ENCODE measurements around the gene RPL4. TPM values are rescaled to one million over a fixed set of nuclear protein-coding genes. Genes with fewer than 3 reads are reported as not detected.

Gene RPL4
- total and polyA plus RNA-seq, 2 donors (not counting 1 experiment from before 2014, with no cell fraction given): 2,546 to 2,691 TPM

GRCh38 chr15:66482539-66482938 lies 22.1 kb downstream of the RPL4 start:
- DNase-seq (no peak), ATAC-seq (ENCODE audit: low read depth) (no peak)
- CTCF ChIA-PET: no interaction called here
- Histone ChIP-seq H3K79me2 (ENCODE audit: control insufficient read depth, insufficient read depth, low read length) (no peaks in the 10 kb centered on the region), H4K20me1 (ENCODE audit: control insufficient read depth, insufficient read depth, low read length, poor library complexity, severe bottlenecking) (no peaks in the 10 kb centered on the region), H3K4me3 (ENCODE audit: control extremely low read depth in 1 of 5, extremely low read depth in 1 of 5, insufficient read depth in 1 of 5, low read depth in 2 of 5, low read length in 4 of 5) (no peak overlapping the region), H3K4me1 (ENCODE audit: control insufficient read depth in 2 of 2, insufficient read depth in 2 of 2, low read length in 2 of 2) (no peaks in the 10 kb centered on the region), H3K27me3 (replicated peaks in 1 of 4; ENCODE audit: control extremely low read depth in 1 of 4, control insufficient read depth in 3 of 4, insufficient read depth in 4 of 4, low read length in 3 of 4) (no peaks in the 10 kb centered on the region), H3K36me3 (replicated peaks in 1 of 2; ENCODE audit: control extremely low read depth in 1 of 2, control insufficient read depth in 1 of 2, extremely low read depth in 1 of 2, insufficient read depth in 2 of 2, low read length in 1 of 2) (peaks cover 5 to 48% of the 10 kb centered on the region in 2 experiments), H3K4me2 (replicated peaks; ENCODE audit: low read depth, low read length, poor library complexity, severe bottlenecking) (no peak overlapping the region), H2AFZ (ENCODE audit: insufficient read depth, low read depth, low read length, poor library complexity, severe bottlenecking) (no peak overlapping the region), H3K27ac (ENCODE audit: low read length in 2 of 2) (no peak overlapping the region), H3K9ac (ENCODE audit: low read length) (no peak overlapping the region), H3K9me3 (ENCODE audit: control extremely low read depth in 1 of 3, control insufficient read depth in 2 of 3, insufficient read depth in 1 of 3, low read length in 2 of 3) (no peaks in the 10 kb centered on the region)
- H3K4me1 Mint-ChIP-seq: no peaks in the 10 kb centered on the region
- intact Hi-C loops (cut with micrococcal nuclease): no loop called here
- 94% methylated on average over 4 of the region's 9 CpGs for WGBS (ENCODE audit: insufficient coverage)
- TF ChIP-seq CTCF (IDR thresholded peaks at IDR 0.05) (no peak), EZH2 (IDR thresholded peaks at IDR 0.05; ENCODE audit: borderline replicate concordance, insufficient read depth, low read depth, low read length, poor library complexity, severe bottlenecking) (no peak)
- H3K9me3 Mint-ChIP-seq (ENCODE audit: insufficient read depth): no peaks in the 10 kb centered on the region
- peak overlapping the region; percentile 4 for H3K27ac Mint-ChIP-seq
- no peaks in the 10 kb centered on the region for H3K27me3 Mint-ChIP-seq
- H3K4me3 Mint-ChIP-seq: no peak overlapping the region
- POLR2A ChIA-PET: no interaction called here

GRCh38 chr15:66481107-66481856 lies 23.4 kb downstream of the RPL4 start:
- no peak overlapping the region for H3K27ac Mint-ChIP-seq
- H3K79me2 ChIP-seq (ENCODE audit: control insufficient read depth, insufficient read depth, low read length): no peaks in the 10 kb centered on the region
- ATAC-seq (ENCODE audit: low read depth) (no peak), DNase-seq (no peak)
- ChIA-PET POLR2A (no interaction called here), CTCF (interaction anchor here (1.0 kb wide), 1 partner anchor 17 kb away, joined by 3 read pairs; the partner anchor contains the start of gene SNAPC5)
- TF ChIP-seq EZH2 (IDR thresholded peaks at IDR 0.05; ENCODE audit: borderline replicate concordance, insufficient read depth, low read depth, low read length, poor library complexity, severe bottlenecking) (no peak), CTCF (IDR thresholded peaks at IDR 0.05) (no peak)
- H3K4me3 ChIP-seq (ENCODE audit: control extremely low read depth in 1 of 5, extremely low read depth in 1 of 5, insufficient read depth in 1 of 5, low read depth in 2 of 5, low read length in 4 of 5): no peak overlapping the region
- H3K4me2 ChIP-seq (replicated peaks; ENCODE audit: low read depth, low read length, poor library complexity, severe bottlenecking): no peak overlapping the region
- peaks cover 0 to 36% of the 10 kb centered on the region in 2 experiments for H3K36me3 ChIP-seq (replicated peaks in 1 of 2; ENCODE audit: control extremely low read depth in 1 of 2, control insufficient read depth in 1 of 2, extremely low read depth in 1 of 2, insufficient read depth in 2 of 2, low read length in 1 of 2)
- no peaks in the 10 kb centered on the region for H3K27me3 Mint-ChIP-seq
- H3K27ac ChIP-seq (ENCODE audit: low read length in 2 of 2): no peak overlapping the region
- H3K9me3 Mint-ChIP-seq (ENCODE audit: insufficient read depth): no peaks in the 10 kb centered on the region
- H3K4me1 ChIP-seq (ENCODE audit: control insufficient read depth in 2 of 2, insufficient read depth in 2 of 2, low read length in 2 of 2): no peaks in the 10 kb centered on the region
- intact Hi-C loops (cut with micrococcal nuclease): no loop called here
- no peaks in the 10 kb centered on the region for H4K20me1 ChIP-seq (ENCODE audit: control insufficient read depth, insufficient read depth, low read length, poor library complexity, severe bottlenecking)
- 98% methylated on average over 8 of the region's 10 CpGs for WGBS (ENCODE audit: insufficient coverage)
- H3K9me3 ChIP-seq (ENCODE audit: control extremely low read depth in 1 of 3, control insufficient read depth in 2 of 3, insufficient read depth in 1 of 3, low read length in 2 of 3): no peaks in the 10 kb centered on the region
- H3K4me1 Mint-ChIP-seq: no peaks in the 10 kb centered on the region
- H3K27me3 ChIP-seq (replicated peaks in 1 of 4; ENCODE audit: control extremely low read depth in 1 of 4, control insufficient read depth in 3 of 4, insufficient read depth in 4 of 4, low read length in 3 of 4): no peaks in the 10 kb centered on the region
- no peak overlapping the region for H2AFZ ChIP-seq (ENCODE audit: insufficient read depth, low read depth, low read length, poor library complexity, severe bottlenecking)
- H3K4me3 Mint-ChIP-seq: no peak overlapping the region
- no peak overlapping the region for H3K9ac ChIP-seq (ENCODE audit: low read length)

All from B cell (primary cell).